HepG2 (cell line): ENCODE data around the gene ADIPOR2. TPM values are rescaled to one million over a fixed set of nuclear protein-coding genes. Genes with fewer than 3 reads are reported as not detected.

Source experiments
- ATAD3A ChIP-seq: sonication (generic); formaldehyde crosslinking; IDR thresholded peaks from 2 replicates; pipeline ENCODE4 v1.4.0; 2020; ENCODE audit warnings: missing genetic modification reagents
- CREM ChIP-seq, 2 experiments: sonication (generic) in 1 of 2; formaldehyde crosslinking in 1 of 2; IDR thresholded peaks; 2 replicates each; pipeline versions ENCODE4 v1.4.0 to v1.6.1; 2016 to 2020; ENCODE audit warnings: antibody characterized with exemption in 1 of 2, mild to moderate bottlenecking in 1 of 2, missing genetic modification reagents in 1 of 2
- KLF16 ChIP-seq, 2 experiments: sonication (generic) in 1 of 2; formaldehyde crosslinking in 1 of 2; IDR thresholded peaks; 2 replicates each; pipeline versions ENCODE4 v1.6.1 to v1.8.0; 2016 to 2023; ENCODE audit warnings: missing genetic modification reagents in 2 of 2, missing compliant biosample characterization in 1 of 2
- MXI1 ChIP-seq: IDR thresholded peaks from 3 replicates; pipeline ENCODE4 v1.6.1; 2012; ENCODE audit warnings: low read depth, low read length, inconsistent platforms, borderline replicate concordance
- NONO ChIP-seq, 2 experiments: fragments of 450-650 bp in 1 of 2; sonication (generic) in 1 of 2; formaldehyde crosslinking in 1 of 2; IDR thresholded peaks in 1 of 2; conservative IDR thresholded peaks in 1 of 2; 2 replicates each; pipeline versions ENCODE4 v1.6.1 to v1.8.0; 2017 to 2022; ENCODE audit warnings: mild to moderate bottlenecking in 1 of 2, missing genetic modification reagents in 1 of 2, moderate library complexity in 1 of 2
- NPAS2 ChIP-seq: sonication (generic); formaldehyde crosslinking; IDR thresholded peaks from 2 replicates; pipeline ENCODE4 v1.8.0; 2022; ENCODE audit warnings: mild to moderate bottlenecking, missing genetic modification reagents, borderline replicate concordance
- PAWR ChIP-seq: sonication (generic); formaldehyde crosslinking; IDR thresholded peaks from 2 replicates; pipeline ENCODE4 v1.4.0; 2020; ENCODE audit warnings: missing genetic modification reagents, mild to moderate bottlenecking, borderline replicate concordance
- RAD21 ChIP-seq: fragments of 450-650 bp; formaldehyde crosslinking; IDR thresholded peaks from 2 replicates; pipeline ENCODE4 v1.5.0; 2020; ENCODE audit warnings: mild to moderate bottlenecking
- TOE1 ChIP-seq: sonication (generic); formaldehyde crosslinking; IDR thresholded peaks from 2 replicates; pipeline ENCODE4 v1.4.0; 2020; ENCODE audit warnings: mild to moderate bottlenecking, missing genetic modification reagents
- ZHX2 ChIP-seq, 2 experiments: sonication (generic) in 1 of 2; formaldehyde crosslinking in 1 of 2; IDR thresholded peaks; 2 replicates each; pipeline versions ENCODE4 v1.6.1 to v1.9.0; 2014 to 2022; ENCODE audit warnings: antibody characterized with exemption in 1 of 2, borderline replicate concordance in 1 of 2, inconsistent platforms in 1 of 2, low read depth in 1 of 2, missing genetic modification reagents in 1 of 2
- ZKSCAN1 ChIP-seq: fragments of 150-350 bp; IDR thresholded peaks from 2 replicates; pipeline ENCODE4 v1.6.1; 2014; ENCODE audit warnings: low read length
- ZKSCAN8 ChIP-seq: IDR thresholded peaks from 2 replicates; pipeline ENCODE4 v1.6.1; 2016; ENCODE audit warnings: borderline replicate concordance, missing genetic modification reagents, missing compliant biosample characterization
- ZNF274 ChIP-seq: sonication (generic); formaldehyde crosslinking; IDR thresholded peaks from 2 replicates; pipeline ENCODE4 v1.5.1; 2020; ENCODE audit warnings: mild to moderate bottlenecking, missing genetic modification reagents
- ZNF382 ChIP-seq: sonication (generic); formaldehyde crosslinking; IDR thresholded peaks from 2 replicates; pipeline ENCODE4 v1.5.0; 2020; ENCODE audit warnings: missing genetic modification reagents, mild to moderate bottlenecking, borderline replicate concordance
- ZNF782 ChIP-seq: sonication (generic); formaldehyde crosslinking; IDR thresholded peaks from 2 replicates; pipeline ENCODE4 v1.4.0; 2020; ENCODE audit warnings: missing genetic modification reagents, mild to moderate bottlenecking, borderline replicate concordance
- ZSCAN25 ChIP-seq: sonication (generic); formaldehyde crosslinking; IDR thresholded peaks from 2 replicates; pipeline ENCODE4 v1.8.0; 2022; ENCODE audit warnings: mild to moderate bottlenecking, missing genetic modification reagents
- polyA plus RNA-seq, 8 experiments: library from polyadenylated mRNA; depleted of rRNA in 3 of 8; stranded (reverse) in 7 of 8; unstranded in 1 of 8; fragments of >200 nt; fragmentation: Illumina TruSeq in 4 of 8; extraction: Trizol in 4 of 8; gene quantifications; 2 replicates each; pipeline versions ENCODE4 v1.2.1 to v1.2.3, GENCODE V29; 2011 to 2016; ENCODE audit warnings: low read depth in 4 of 8, missing spikeins in 1 of 8, mixed read lengths in 1 of 8; ENCODE audit not compliant: insufficient read depth in 1 of 8
- total RNA-seq, 5 experiments: library from RNA; depleted of rRNA; stranded (reverse); fragments of >200 nt; fragmentation: Illumina TruSeq; extraction: Trizol; gene quantifications; 2 replicates each; pipeline ENCODE4 v1.2.3, GENCODE V29; 2016; ENCODE audit warnings: low read depth in 1 of 5
- TF ChIP-seq, protein P1 (sequence below): sonication (generic); formaldehyde crosslinking; IDR thresholded peaks from 2 replicates; pipeline ENCODE4 v1.4.0; 2020; ENCODE audit warnings: missing genetic modification reagents, borderline replicate concordance

Gene ADIPOR2
- total and polyA plus RNA-seq, 2 of the 13 experiments (the other 11 are each of a cell fraction or from before 2014, with no cell fraction given), result 35.2 to 52.2 TPM

- TF ChIP-seq NONO (IDR thresholded peaks at IDR 0.05) (no peak), NONO (CRISPR knock-in tag; conservative IDR thresholded peaks at IDR 0.05) (no peak), ZNF274 (no peak), ATAD3A (no peak), TOE1 (CRISPR knock-in tag) (no peak), ZNF782 (CRISPR knock-in tag) (no peak), RAD21 (CRISPR knock-in tag) (no peak), MXI1 (no peak), ZKSCAN1 (no peak), ZNF382 (no peak), KLF16 (CRISPR knock-in tag; IDR thresholded peaks at IDR 0.05) (no peak), ZHX2 (IDR thresholded peaks at IDR 0.05; ENCODE audit: low read depth) (no peak), ZHX2 (CRISPR knock-in tag; IDR thresholded peaks at IDR 0.05; ENCODE audit: borderline replicate concordance) (no peak), NPAS2 (CRISPR knock-in tag) (no peak), ZSCAN25 (CRISPR knock-in tag) (no peak), ZKSCAN8 (CRISPR knock-in tag) (no peak), CREM (IDR thresholded peaks at IDR 0.05) (no peak), CREM (CRISPR knock-in tag; IDR thresholded peaks at IDR 0.05) (no peak), PAWR (no peak)
- TF ChIP-seq, protein P1, sequence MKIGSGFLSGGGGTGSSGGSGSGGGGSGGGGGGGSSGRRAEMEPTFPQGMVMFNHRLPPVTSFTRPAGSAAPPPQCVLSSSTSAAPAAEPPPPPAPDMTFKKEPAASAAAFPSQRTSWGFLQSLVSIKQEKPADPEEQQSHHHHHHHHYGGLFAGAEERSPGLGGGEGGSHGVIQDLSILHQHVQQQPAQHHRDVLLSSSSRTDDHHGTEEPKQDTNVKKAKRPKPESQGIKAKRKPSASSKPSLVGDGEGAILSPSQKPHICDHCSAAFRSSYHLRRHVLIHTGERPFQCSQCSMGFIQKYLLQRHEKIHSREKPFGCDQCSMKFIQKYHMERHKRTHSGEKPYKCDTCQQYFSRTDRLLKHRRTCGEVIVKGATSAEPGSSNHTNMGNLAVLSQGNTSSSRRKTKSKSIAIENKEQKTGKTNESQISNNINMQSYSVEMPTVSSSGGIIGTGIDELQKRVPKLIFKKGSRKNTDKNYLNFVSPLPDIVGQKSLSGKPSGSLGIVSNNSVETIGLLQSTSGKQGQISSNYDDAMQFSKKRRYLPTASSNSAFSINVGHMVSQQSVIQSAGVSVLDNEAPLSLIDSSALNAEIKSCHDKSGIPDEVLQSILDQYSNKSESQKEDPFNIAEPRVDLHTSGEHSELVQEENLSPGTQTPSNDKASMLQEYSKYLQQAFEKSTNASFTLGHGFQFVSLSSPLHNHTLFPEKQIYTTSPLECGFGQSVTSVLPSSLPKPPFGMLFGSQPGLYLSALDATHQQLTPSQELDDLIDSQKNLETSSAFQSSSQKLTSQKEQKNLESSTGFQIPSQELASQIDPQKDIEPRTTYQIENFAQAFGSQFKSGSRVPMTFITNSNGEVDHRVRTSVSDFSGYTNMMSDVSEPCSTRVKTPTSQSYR (CRISPR knock-in tag), result no peak
Measured at GRCh38 chr12:1807087-1807860, 116.4 kb downstream of the ADIPOR2 start (continued).
